GM19043 (cell line): ENCODE measurements around the gene RTN1.
"Not testable (repeated sequence)": the region's sequence is repeated elsewhere in the genome, so short reads cannot be mapped to it uniquely, and the experiment has no call there.

Experiments
- ATAC-seq: cut with Tn5 transposase; IDR thresholded peaks from one replicate; pipeline ENCODE4 v1.9.1; 2021; ENCODE audit warnings: low read depth; ENCODE audit not compliant: unreplicated experiment

The RTN1 gene

DNA sequence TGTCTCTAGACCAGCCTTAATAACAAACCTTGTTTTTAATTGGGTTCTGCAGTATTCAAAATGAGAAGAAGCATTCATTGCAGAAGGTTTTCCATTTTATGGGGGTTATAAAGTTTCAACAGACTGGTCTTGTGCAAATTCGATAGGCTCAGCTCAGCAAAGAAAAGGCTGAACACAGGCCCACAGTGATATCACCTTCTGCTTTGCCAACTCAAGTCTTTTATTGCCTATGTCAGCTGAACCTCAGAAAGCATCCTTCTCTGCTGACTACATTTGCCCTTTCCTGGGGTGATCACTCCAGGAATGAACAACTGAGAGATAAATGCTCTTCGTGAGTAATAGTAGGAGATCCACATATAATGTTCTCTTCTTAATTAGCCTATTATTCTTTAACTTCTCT, 159.5 kb downstream of the RTN1 start:
- ATAC-seq: no peak

GRCh38 chr14:59707778-59708561, 162.6 kb downstream of the RTN1 start:
- ATAC-seq: no peak

DNA sequence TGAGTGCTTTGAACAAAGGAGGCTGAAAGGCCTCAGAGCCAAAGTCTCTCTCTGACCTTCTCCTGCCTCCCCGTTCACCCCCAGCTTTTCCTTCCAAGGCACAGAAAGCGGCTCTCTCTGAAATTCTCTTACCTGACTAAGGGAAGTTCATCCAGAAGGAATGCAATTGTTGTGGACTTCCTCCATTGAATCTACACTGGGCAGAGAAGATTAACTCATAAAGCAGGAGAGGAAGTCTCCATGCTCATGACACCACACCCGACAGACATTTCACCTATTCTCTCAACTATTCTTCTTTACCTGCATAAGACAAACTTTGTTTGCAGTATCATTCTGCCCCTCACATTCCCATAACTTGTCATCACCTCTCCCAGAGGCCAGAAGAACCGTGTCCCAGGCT, 164.7 kb downstream of the RTN1 start:
- no peak for ATAC-seq

DNA sequence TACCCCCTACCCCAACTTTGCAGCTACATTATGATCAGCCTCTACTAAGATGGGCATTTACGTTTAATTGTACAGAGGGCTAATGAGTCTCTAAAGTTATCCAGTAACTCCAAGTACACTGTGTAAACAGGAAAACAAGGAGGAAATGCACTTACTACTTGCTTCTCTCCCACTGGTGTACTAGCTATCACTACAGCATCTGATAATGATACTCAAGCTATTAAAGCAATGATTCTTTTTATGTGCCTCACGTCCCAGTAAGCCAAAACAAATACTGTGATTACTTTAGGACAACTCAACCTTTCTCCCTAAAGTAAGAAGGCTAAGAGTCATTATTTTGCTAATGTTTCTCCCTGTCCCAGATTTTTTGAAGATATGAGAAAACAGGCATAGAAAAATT, 165.3 kb downstream of the RTN1 start:
- no peak for ATAC-seq

DNA sequence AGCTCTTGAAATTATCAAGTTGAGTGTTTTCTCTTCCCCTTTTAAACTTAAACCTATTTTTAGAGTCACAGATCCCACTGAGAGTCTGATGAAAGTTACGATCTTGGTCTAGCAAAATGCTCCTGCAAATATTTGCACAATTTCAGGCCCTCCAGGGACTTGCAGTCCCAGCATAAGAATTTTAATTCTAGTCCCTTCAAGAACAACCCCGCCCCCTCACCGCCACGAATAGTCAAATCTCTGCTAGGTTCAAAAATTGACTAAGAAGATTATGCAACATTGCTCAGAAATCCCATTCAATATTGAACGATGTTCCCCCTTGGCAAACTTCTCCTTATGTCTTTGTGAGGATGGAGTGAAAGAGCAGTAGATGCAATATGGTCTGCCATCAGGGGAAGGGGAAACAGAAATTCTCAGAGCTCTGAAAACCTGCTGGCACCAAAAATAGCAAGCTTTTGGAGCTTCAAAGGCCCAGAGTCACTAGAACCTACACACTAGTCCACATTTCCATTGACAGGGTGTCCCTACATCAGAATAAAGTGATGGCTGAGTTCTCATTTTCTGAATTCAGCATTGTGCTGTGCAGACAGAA, 166.4 kb downstream of the RTN1 start:
- no peak for ATAC-seq

DNA sequence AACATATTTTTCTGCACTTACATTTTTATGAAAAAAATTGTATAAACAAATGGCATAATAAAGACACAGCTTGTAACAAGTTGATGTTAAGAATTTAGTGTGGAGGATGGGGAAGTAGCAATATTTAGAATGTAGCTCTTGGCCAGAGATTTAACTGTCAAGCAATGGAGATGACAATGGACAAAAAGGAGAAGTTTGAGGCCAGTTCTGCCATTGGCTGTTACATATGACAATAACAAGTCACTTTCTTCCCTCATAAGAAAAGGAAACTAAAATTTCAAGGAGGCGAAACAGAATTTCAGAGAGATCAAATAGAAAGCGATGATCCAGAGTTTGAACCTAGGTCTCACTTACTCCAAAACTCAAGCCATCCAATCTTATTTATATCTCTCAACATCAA, 171.1 kb downstream of the RTN1 start:
- no peak for ATAC-seq

DNA sequence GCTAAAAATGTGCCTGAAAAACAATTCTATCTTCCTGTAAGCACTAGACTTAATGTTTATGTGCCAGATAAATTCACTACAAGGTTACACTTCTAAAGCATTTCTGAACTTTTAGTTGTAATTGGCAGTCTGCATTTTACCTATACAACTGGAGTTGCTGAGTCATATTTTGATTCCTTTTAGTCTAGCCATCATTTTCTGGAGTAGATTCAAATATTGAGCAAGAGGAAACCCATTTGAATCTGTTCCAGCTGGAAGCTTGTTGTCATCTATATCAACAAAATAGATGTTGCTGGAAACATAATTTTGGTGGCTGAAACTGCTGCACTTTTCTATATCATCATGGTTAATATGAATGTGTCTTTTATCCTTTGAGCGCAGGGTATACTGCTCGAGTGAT, 171.8 kb downstream of the RTN1 start:
- ATAC-seq: no peak

GRCh38 chr14:59695198-59695597, 175.4 kb downstream of the RTN1 start:
- ATAC-seq: no peak

GRCh38 chr14:59691266-59691665, 179.3 kb downstream of the RTN1 start:
- ATAC-seq: no peak

DNA sequence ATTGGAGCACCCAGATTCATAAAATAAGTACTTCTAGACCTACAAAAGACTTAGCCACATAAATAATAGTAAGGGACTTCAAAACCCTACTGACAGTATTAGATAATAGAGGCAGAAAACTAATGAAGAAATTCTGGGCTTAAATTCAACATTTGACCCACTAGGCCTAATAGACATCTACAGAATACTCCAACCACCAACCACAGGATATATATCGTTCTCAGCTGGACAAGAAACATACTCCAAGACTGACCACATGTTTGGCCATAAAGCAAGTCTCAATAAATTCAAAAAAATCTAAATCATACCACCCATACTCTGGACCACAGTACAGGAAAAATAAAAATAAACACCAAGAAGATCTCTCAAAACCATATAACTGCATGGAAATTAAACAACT, 180.2 kb downstream of the RTN1 start:
- ATAC-seq: no peak

DNA sequence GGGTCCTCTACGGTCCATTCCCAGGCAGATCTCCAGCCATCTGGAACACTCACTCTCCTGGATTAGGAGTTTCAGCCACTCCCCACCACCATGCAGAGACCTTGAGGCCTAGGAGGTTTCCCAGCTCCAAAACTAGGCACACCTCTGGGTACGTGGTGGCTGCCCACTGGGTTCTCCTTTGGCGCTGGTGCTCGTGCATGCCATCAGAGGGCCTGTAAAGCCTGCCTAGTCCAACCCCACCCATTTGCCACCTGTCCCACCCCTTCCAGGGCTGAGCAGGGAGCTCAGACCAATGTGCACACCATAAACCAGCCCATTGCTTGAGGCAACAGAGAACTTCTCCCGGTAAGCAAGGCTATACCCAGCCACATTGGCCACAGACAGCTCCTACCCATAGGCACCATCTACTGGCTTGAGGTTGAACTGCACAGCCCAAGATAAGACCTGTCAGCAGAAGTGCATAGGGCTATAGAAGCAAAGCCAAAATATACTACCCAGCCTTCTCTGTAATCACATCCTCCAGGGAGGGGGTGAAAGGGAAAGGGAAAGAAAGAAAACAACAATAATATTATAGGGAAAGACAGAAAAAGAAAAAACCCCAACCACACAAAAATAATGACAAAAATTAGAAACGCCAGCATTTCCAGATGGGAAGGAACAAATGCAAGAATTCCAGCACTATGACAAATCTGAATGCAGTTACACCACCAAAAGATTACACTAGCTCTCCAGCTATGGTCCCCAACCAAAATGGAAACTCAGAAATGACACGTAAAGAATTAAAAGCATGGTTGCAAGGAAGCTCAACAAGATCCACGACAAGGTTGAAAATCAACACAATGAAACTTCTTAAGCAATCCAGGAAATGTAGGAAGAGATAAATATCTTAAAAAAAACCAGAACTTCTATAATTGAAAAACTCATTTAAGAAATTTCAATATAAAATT, 182.1 kb downstream of the RTN1 start:
- peak; percentile 98 for ATAC-seq

DNA sequence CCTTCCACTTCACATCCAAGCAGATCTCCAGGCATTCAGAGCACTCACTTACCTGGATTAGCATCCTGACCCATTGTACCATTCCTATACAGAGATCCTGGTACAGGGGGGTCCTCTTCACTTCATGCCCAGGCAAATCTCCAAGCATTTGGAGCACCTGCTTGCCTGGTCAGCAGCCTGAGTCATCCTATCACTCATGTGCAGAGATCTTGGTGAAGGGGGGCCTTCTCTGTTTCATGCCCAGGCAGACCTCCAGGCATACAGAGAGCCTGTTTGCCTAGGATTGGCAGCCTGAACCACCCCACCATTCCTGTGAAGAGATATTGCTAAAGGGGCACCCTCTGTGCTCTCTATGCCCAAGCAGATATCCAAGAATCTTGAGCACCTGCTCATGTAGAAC, 182.9 kb downstream of the RTN1 start:
- ATAC-seq: no peak

GRCh38 chr14:59679872-59680271, 190.7 kb downstream of the RTN1 start:
- ATAC-seq: no peak

- ATAC-seq: no peak
These were observed 192.2 kb downstream of the RTN1 start for GRCh38 chr14:59678352-59678751.

- no peak for ATAC-seq
These were observed 192.8 kb downstream of the RTN1 start for GRCh38 chr14:59677771-59678231.

DNA sequence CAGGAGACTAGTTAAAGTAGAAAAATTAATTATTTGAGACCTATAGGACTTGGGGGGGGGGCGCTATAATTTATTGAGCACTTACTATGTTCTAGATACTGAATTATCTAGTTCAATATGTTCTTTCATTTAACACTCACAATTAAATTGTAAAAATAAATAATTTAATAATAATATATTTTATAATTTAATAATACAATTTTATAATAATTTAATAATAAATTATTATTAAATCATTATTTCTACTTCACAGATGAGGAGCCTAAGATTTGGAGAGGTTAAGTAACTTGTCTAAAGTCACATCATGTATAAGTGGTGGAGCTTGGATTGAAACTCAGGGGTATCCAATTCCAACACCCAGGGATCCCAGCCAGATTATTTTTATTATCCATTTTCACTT, 195.2 kb downstream of the RTN1 start:
- ATAC-seq: no peak

GRCh38 chr14:59664741-59665140, 205.8 kb downstream of the RTN1 start:
- no peak for ATAC-seq

GRCh38 chr14:59657769-59658168, 212.8 kb downstream of the RTN1 start:
- ATAC-seq: no peak

GRCh38 chr14:59656473-59656872, 214.1 kb downstream of the RTN1 start:
- ATAC-seq: no peak

DNA sequence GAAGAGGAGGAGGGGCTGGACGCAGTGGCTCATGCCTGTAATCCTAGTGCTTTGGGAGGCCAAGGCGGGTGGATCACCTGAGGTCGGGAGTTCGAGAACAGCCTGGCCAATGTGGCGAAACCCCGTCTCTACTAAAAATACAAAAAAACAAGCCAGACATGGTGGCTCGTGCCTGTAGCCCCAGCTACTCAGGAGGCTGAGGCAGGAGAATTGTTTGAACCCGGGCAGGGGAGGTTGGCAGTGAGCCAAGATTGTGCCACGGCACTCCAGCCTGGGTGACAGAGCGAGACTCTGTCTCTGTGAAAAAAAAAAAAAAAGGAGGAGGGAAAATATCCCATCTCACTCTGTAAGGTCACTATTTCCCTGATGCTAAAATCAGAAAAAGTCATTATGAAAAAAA, 216.4 kb downstream of the RTN1 start:
- not testable (repeated sequence) for ATAC-seq

GRCh38 chr14:59646832-59647231, 223.7 kb downstream of the RTN1 start:
- ATAC-seq: not testable (repeated sequence)
